ENCODE results near the gene MAOA.

DNA sequence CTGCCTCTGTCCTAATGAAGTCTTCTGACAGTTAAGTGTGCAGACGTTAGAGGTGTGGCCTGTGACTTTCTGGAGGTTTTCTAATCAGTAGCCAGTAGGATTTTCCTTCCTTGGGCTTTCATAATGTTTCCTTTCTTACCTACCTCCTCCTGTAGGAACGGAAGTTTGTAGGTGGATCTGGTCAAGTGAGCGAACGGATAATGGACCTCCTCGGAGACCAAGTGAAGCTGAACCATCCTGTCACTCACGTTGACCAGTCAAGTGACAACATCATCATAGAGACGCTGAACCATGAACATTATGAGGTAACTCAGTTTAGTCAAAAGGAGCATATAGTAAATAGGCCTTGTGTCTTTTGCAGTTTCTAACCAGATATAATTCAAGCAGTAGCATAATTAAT lies 75.0 kb downstream of the MAOA start:
- TF ChIP-seq, protein P1, sequence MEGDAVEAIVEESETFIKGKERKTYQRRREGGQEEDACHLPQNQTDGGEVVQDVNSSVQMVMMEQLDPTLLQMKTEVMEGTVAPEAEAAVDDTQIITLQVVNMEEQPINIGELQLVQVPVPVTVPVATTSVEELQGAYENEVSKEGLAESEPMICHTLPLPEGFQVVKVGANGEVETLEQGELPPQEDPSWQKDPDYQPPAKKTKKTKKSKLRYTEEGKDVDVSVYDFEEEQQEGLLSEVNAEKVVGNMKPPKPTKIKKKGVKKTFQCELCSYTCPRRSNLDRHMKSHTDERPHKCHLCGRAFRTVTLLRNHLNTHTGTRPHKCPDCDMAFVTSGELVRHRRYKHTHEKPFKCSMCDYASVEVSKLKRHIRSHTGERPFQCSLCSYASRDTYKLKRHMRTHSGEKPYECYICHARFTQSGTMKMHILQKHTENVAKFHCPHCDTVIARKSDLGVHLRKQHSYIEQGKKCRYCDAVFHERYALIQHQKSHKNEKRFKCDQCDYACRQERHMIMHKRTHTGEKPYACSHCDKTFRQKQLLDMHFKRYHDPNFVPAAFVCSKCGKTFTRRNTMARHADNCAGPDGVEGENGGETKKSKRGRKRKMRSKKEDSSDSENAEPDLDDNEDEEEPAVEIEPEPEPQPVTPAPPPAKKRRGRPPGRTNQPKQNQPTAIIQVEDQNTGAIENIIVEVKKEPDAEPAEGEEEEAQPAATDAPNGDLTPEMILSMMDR (IDR thresholded peaks at IDR 0.05; ENCODE audit: poor library complexity): no peak
- no peak for TF ChIP-seq EZH2 (IDR thresholded peaks at IDR 0.05; ENCODE audit: borderline replicate concordance)
